PC-3 (cell line): Measurements from ENCODE around the gene RBP3. TPM values are rescaled to one million over a fixed set of nuclear protein-coding genes. Genes with fewer than 3 reads are reported as not detected.

ENCODE experiments used
- ATAC-seq: fragments of 200-7000 bp; cut with Tn5 transposase; 2 replicates; pipeline ENCODE4 v1.9.1; 2020; ENCODE audit warnings: mild to moderate bottlenecking, moderate library complexity
- BruUV-seq: library from RNA; stranded (reverse); fragments of 400-500 nt; replicated peaks from 2 replicates; lab custom pipeline; 2021; lab: Mats Ljungman, UMichigan
- CTCF ChIA-PET: fragments of 300-600 bp; sonication (Branson Sonifier 250); formaldehyde crosslinking; loops from one replicate; lab custom pipeline; 2022; ENCODE audit warnings: antibody characterized with exemption; lab: Charles Lee
- POLR2A ChIA-PET: fragments of 300-600 bp; sonication (Branson Sonifier 250); formaldehyde crosslinking; loops from one replicate; lab custom pipeline; 2022; ENCODE audit warnings: antibody characterized with exemption; ENCODE audit not compliant: unreplicated experiment; lab: Charles Lee
- DNase-seq: peaks from one replicate; pipeline ENCODE4 v3.0.0-alpha.2; 2015
- H2AFZ ChIP-seq: fragments of 300-600 bp; sonication (generic); 2 replicates; pipeline ENCODE4 v1.6.0; 2016; ENCODE audit warnings: antibody characterized with exemption, low read length
- H3F3A ChIP-seq: fragments of 300-600 bp; sonication (generic); one replicate; pipeline ENCODE4 v1.6.0; 2017; ENCODE audit warnings: antibody characterized with exemption, low read length, control low read depth, mild to moderate bottlenecking; ENCODE audit not compliant: unreplicated experiment
- H3K27ac ChIP-seq: fragments of 300-600 bp; sonication (generic); 2 replicates; pipeline ENCODE4 v1.5.1; 2016; ENCODE audit warnings: mild to moderate bottlenecking, low read length
- H3K27me3 ChIP-seq: fragments of 300-600 bp; sonication (generic); 2 replicates; pipeline ENCODE4 v1.6.1; 2016; ENCODE audit warnings: low read length, mixed read lengths
- H3K36me3 ChIP-seq: fragments of 300-600 bp; sonication (generic); 2 replicates; pipeline ENCODE4 v1.6.1; 2016; ENCODE audit warnings: low read depth, mixed run types, low read length, mixed read lengths
- H3K4me1 ChIP-seq: fragments of 300-600 bp; sonication (generic); 2 replicates; pipeline ENCODE4 v1.5.1; 2016; ENCODE audit warnings: low read length; ENCODE audit not compliant: insufficient read depth
- H3K4me2 ChIP-seq: fragments of 300-600 bp; sonication (generic); 2 replicates; pipeline ENCODE4 v1.6.0; 2016; ENCODE audit warnings: low read length
- H3K4me3 ChIP-seq: fragments of 300-600 bp; sonication (generic); 2 replicates; pipeline ENCODE4 v1.5.1; 2016; ENCODE audit warnings: mild to moderate bottlenecking, low read length, mixed read lengths
- H3K79me2 ChIP-seq: fragments of 300-600 bp; sonication (generic); 2 replicates; pipeline ENCODE4 v1.6.1; 2017; ENCODE audit warnings: low read length, mixed read lengths
- H3K9ac ChIP-seq: fragments of 300-600 bp; sonication (generic); 2 replicates; pipeline ENCODE4 v1.6.0; 2016; ENCODE audit warnings: mild to moderate bottlenecking, low read length
- H3K9me2 ChIP-seq: fragments of 300-600 bp; sonication (generic); replicated peaks from 2 replicates; pipeline ENCODE4 v1.6.1; 2016; ENCODE audit warnings: mixed run types, low read length, mixed read lengths
- H3K9me3 ChIP-seq: fragments of 300-600 bp; sonication (generic); 2 replicates; pipeline ENCODE4 v1.6.1; 2016; ENCODE audit warnings: low read length, mixed read lengths
- H4K20me1 ChIP-seq: fragments of 300-600 bp; sonication (generic); 2 replicates; pipeline ENCODE4 v1.6.1; 2016; ENCODE audit warnings: low read length, mixed read lengths
- CTCF ChIP-seq: fragments of 300-600 bp; sonication (generic); conservative IDR thresholded peaks from 2 replicates; pipeline ENCODE4 v1.5.1; 2017; ENCODE audit warnings: antibody characterized with exemption, low read depth, mild to moderate bottlenecking, low read length
- EZH2 ChIP-seq: fragments of 300-600 bp; sonication (generic); IDR thresholded peaks from one replicate; pipeline ENCODE4 v1.6.1; 2017; ENCODE audit warnings: antibody characterized with exemption, mild to moderate bottlenecking, low read length; ENCODE audit not compliant: unreplicated experiment
- EZH2phosphoT487 ChIP-seq: fragments of 300-600 bp; sonication (generic); IDR thresholded peaks from 2 replicates; pipeline ENCODE4 v1.6.1; 2018; ENCODE audit warnings: mild to moderate bottlenecking, antibody characterized with exemption, low read length, borderline replicate concordance
- intact Hi-C: fragments of 100-400 bp; cut with micrococcal nuclease; formaldehyde crosslinking; loops from 2 replicates; pipeline ENCODE4 v1.9.0; 2023
- total RNA-seq: library from RNA; depleted of rRNA; stranded (reverse); fragments of >200 nt; gene quantifications from 2 replicates; pipeline ENCODE4 v1.2.3, GENCODE V29; 2014

Gene RBP3
- total RNA-seq, 1 experiment from 2014 or later, result not detected

DNA sequence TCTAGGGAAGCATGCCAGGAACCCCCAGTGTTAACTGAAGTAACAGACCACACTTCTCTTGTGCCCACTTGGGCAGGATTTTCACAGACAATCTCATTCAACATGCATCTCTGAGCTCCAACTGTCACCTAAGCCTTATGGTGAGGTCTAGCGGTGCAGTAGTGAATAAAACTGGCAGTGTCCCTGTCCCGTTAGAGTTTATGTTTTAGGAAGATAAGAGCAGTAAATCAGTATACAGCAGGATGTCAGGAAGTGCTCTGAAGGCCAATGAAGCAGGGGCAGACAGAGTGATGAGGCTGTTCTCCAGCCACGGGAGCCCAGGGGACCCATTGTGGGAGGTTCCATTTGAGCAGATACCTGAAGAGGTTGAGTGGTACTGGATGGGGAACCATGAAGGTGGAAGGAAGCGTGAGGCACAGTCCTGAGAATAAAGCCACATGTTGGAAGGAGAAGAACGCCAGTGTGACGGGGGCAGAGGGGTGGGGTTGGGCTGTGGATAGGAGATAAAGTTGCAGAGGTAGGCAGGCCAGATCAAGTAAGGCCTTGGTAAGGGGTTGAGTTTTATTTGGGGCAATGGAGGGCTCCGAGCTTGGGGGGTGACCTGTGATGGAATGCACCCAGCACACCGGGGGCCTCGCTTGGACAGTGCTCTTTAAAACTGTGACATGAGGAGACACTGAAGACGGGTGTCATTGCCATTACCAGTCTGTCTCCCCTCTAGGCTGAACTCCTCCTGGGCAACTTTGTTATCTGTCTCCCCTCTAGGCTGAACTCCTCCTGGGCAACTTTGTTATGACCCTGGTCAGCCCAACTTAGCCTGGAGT is 41.6 kb upstream of the RBP3 start:
- ChIA-PET CTCF (no interaction called here), POLR2A (no interaction called here)
- Histone ChIP-seq H4K20me1 (no peaks in the 10 kb centered on the region), H3K27ac (no peak overlapping the region), H3K79me2 (no peaks in the 10 kb centered on the region), H3K27me3 (no peaks in the 10 kb centered on the region), H3K9me2 (no peaks in the 10 kb centered on the region), H3K9ac (no peak overlapping the region), H3K36me3 (no peaks in the 10 kb centered on the region), H3K4me1 (peaks cover 5% of the 10 kb centered on the region), H3K9me3 (no peaks in the 10 kb centered on the region), H3K4me3 (no peak overlapping the region), H3K4me2 (no peak overlapping the region), H3F3A (no peaks in the 10 kb centered on the region), H2AFZ (no peak overlapping the region)
- no TSS peak for BruUV-seq
- TF ChIP-seq CTCF, result no peak
- TF ChIP-seq EZH2, result no peak
- no peak for TF ChIP-seq EZH2phosphoT487
- no peak for DNase-seq
- intact Hi-C loops, result no loop called here
- ATAC-seq, result no peak

GRCh38 chr10:47307381-47307780 is 40.8 kb upstream of the RBP3 start:
- DNase-seq (no peak), ATAC-seq (no peak)
- no peaks in the 10 kb centered on the region for H3K36me3 ChIP-seq
- H3K4me1 ChIP-seq, result peaks cover 10% of the 10 kb centered on the region
- H3K9ac ChIP-seq, result no peak overlapping the region
- no peak overlapping the region for H3K27ac ChIP-seq
- BruUV-seq, result no TSS peak
- ChIA-PET POLR2A (no interaction called here), CTCF (no interaction called here)
- no peak overlapping the region for H3K4me3 ChIP-seq
- no peaks in the 10 kb centered on the region for H3K79me2 ChIP-seq
- H3K27me3 ChIP-seq, result no peaks in the 10 kb centered on the region
- H3K9me2 ChIP-seq, result no peaks in the 10 kb centered on the region
- intact Hi-C loops, result no loop called here
- H3F3A ChIP-seq, result no peaks in the 10 kb centered on the region
- no peak overlapping the region for H2AFZ ChIP-seq
- no peak overlapping the region for H3K4me2 ChIP-seq
- no peaks in the 10 kb centered on the region for H4K20me1 ChIP-seq
- no peaks in the 10 kb centered on the region for H3K9me3 ChIP-seq
- TF ChIP-seq EZH2, result no peak
- no peak for TF ChIP-seq EZH2phosphoT487
- TF ChIP-seq CTCF, result no peak

DNA sequence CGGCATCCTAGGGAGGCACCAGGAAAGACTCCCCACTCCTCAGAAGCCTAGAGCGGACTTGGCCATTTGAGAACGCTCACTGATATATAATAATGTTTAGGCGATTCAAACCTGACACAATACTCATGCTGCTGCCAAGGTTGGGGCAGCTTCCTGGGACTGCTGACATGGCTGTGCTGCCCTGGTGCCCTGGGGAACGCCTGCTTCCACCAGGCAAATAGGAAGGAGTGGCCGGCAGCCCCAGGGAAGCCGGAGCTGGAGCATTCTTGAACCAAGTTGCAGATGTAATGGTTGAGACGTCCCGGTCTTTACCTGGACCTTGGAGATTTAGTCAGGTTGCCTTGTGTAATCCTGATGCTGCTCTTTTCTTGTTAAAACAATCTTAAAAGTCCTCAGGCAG is 39.4 kb upstream of the RBP3 start:
- Histone ChIP-seq H3K9me3 (no peaks in the 10 kb centered on the region), H3F3A (no peaks in the 10 kb centered on the region), H3K79me2 (no peaks in the 10 kb centered on the region), H3K27ac (no peak overlapping the region), H4K20me1 (no peaks in the 10 kb centered on the region), H3K27me3 (no peaks in the 10 kb centered on the region), H3K4me2 (no peak overlapping the region), H3K9ac (no peak overlapping the region), H3K9me2 (no peaks in the 10 kb centered on the region), H3K4me3 (no peak overlapping the region), H3K36me3 (no peaks in the 10 kb centered on the region), H2AFZ (no peak overlapping the region), H3K4me1 (peaks cover 10% of the 10 kb centered on the region)
- TF ChIP-seq EZH2 (no peak), CTCF (no peak), EZH2phosphoT487 (no peak)
- ChIA-PET CTCF (no interaction called here), POLR2A (no interaction called here)
- no peak for ATAC-seq
- DNase-seq, result no peak
- no TSS peak for BruUV-seq
- intact Hi-C loops, result no loop called here
